HEK293T (cell line): ENCODE results near the gene BCL3.

Experiments used
- ARNT ChIP-seq: fragments of 450-650 bp; IDR thresholded peaks from 2 replicates; pipeline ENCODE4 v1.6.1; 2017; ENCODE audit warnings: mild to moderate bottlenecking
- BHLHE40 ChIP-seq: fragments of 450-650 bp; IDR thresholded peaks from 2 replicates; pipeline ENCODE4 v1.6.1; 2016; ENCODE audit warnings: mild to moderate bottlenecking, moderate library complexity, borderline replicate concordance
- ELF4 ChIP-seq: fragments of 450-650 bp; IDR thresholded peaks from 2 replicates; pipeline ENCODE4 v1.6.1; 2017; ENCODE audit warnings: antibody characterized with exemption
- FOXM1 ChIP-seq: fragments of 450-650 bp; IDR thresholded peaks from 2 replicates; pipeline ENCODE4 v1.6.1; 2017; ENCODE audit warnings: mild to moderate bottlenecking, borderline replicate concordance
- NFRKB ChIP-seq: fragments of 450-650 bp; IDR thresholded peaks from 2 replicates; pipeline ENCODE4 v1.6.1; 2016; ENCODE audit warnings: mild to moderate bottlenecking, moderate library complexity
- PKNOX1 ChIP-seq: fragments of 450-650 bp; IDR thresholded peaks from 2 replicates; pipeline ENCODE4 v1.6.1; 2016
- SP1 ChIP-seq: fragments of 450-650 bp; IDR thresholded peaks from 2 replicates; pipeline ENCODE4 v1.6.1; 2017
- TARDBP ChIP-seq: fragments of 450-650 bp; IDR thresholded peaks from 2 replicates; pipeline ENCODE4 v1.6.1; 2016

- no peak for TF ChIP-seq PKNOX1
- TF ChIP-seq ARNT, result no peak
- no peak for TF ChIP-seq NFRKB
- no peak for TF ChIP-seq BHLHE40
- TF ChIP-seq SP1, result no peak
- TF ChIP-seq TARDBP, result no peak
- no peak for TF ChIP-seq FOXM1
- TF ChIP-seq ELF4, result no peak
These were observed 3.1 kb upstream of the BCL3 start for GRCh38 chr19:44745341-44745831.
